HepG2 (cell line): ENCODE results near the gene NOTCH3. TPM values are rescaled to one million over a fixed set of nuclear protein-coding genes. Genes with fewer than 3 reads are reported as not detected.

Experiments used
- AGO2 ChIP-seq: fragments of 200-400 bp; formaldehyde crosslinking; optimal IDR thresholded peaks from 2 replicates; pipeline ENCODE3; 2017; ENCODE audit warnings: mild to moderate bottlenecking, low read depth, low read length, moderate library complexity
- ASH2L ChIP-seq: fragments of 300-600, 200-600 bp; sonication (generic); IDR thresholded peaks from 2 replicates; pipeline ENCODE4 v1.7.0; 2017; ENCODE audit warnings: low read depth, mild to moderate bottlenecking, moderate library complexity, mixed read lengths, low read length; ENCODE audit not compliant: insufficient read length
- MYC ChIP-seq: sonication (generic); formaldehyde crosslinking; IDR thresholded peaks from 2 replicates; pipeline ENCODE4 v1.9.0; 2021; ENCODE audit warnings: missing genetic modification reagents, borderline replicate concordance
- NR2F2 ChIP-seq: IDR thresholded peaks from 2 replicates; pipeline ENCODE4 v1.6.1; 2012; ENCODE audit warnings: low read depth, inconsistent platforms, borderline replicate concordance
- RBAK ChIP-seq: sonication (generic); formaldehyde crosslinking; IDR thresholded peaks from 2 replicates; pipeline ENCODE4 v1.5.1; 2020; ENCODE audit warnings: mild to moderate bottlenecking, missing genetic modification reagents
- ZBED4 ChIP-seq: sonication (generic); formaldehyde crosslinking; IDR thresholded peaks from 2 replicates; pipeline ENCODE4 v1.4.0; 2020; ENCODE audit warnings: missing genetic modification reagents, borderline replicate concordance
- ZBTB42 ChIP-seq: sonication (generic); formaldehyde crosslinking; IDR thresholded peaks from 2 replicates; pipeline ENCODE4 v1.5.0; 2020; ENCODE audit warnings: mild to moderate bottlenecking, missing genetic modification reagents
- polyA plus RNA-seq, 8 experiments: library from polyadenylated mRNA; depleted of rRNA in 3 of 8; stranded (reverse) in 7 of 8; unstranded in 1 of 8; fragments of >200 nt; fragmentation: Illumina TruSeq in 4 of 8; extraction: Trizol in 4 of 8; gene quantifications; 2 replicates each; pipeline versions ENCODE4 v1.2.1 to v1.2.3, GENCODE V29; 2011 to 2016; ENCODE audit warnings: low read depth in 4 of 8, missing spikeins in 1 of 8, mixed read lengths in 1 of 8; ENCODE audit not compliant: insufficient read depth in 1 of 8
- total RNA-seq, 5 experiments: library from RNA; depleted of rRNA; stranded (reverse); fragments of >200 nt; fragmentation: Illumina TruSeq; extraction: Trizol; gene quantifications; 2 replicates each; pipeline ENCODE4 v1.2.3, GENCODE V29; 2016; ENCODE audit warnings: low read depth in 1 of 5
- TF ChIP-seq, protein P1 (sequence below): IDR thresholded peaks from 2 replicates; pipeline ENCODE4 v1.6.1; 2016; ENCODE audit warnings: missing compliant biosample characterization, missing genetic modification reagents, borderline replicate concordance
- TF ChIP-seq, protein P2 (sequence below): sonication (generic); formaldehyde crosslinking; IDR thresholded peaks from 2 replicates; pipeline ENCODE4 v1.5.1; 2020; ENCODE audit warnings: missing genetic modification reagents, mild to moderate bottlenecking, borderline replicate concordance

Gene NOTCH3
- total and polyA plus RNA-seq, 2 of the 13 experiments (the other 11 are each of a cell fraction or from before 2014, with no cell fraction given): 0.09 to 0.28 TPM

DNA sequence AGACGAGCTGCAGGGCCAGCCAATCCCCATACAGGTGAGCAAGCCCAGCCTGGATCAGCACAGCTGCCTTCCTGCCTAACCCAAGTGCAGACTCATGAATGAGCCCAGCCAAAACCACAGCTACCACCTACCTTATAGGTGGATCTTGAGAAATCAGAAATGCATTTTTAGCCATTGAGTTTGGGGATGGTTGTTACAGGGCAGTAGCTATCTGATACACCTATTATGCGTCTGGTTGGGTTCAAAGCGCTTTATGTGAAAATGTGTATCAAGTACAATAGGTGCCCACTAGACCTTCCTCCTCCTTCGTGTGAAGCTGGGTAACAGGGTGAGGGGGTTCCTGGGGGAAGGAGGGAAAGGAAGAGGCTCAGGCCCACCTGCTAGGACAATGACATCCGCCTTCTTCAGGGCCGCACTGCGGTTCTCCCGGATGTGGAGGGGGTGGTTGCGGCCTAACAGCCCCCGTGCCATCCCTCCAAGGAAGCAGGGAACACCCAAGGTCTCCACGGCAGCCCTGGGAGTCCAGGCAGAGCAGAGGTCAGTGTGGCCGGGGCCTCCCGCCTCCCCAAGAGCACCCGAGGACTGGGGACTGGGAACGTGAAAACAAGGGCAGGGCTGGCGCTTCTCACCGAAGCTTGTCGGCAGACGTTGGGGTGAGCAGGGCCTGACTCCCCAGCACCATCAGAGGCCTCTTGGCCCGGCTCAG is 81.9 kb downstream of the NOTCH3 start (continued):
- peak; percentile 30 for TF ChIP-seq AGO2
- TF ChIP-seq, protein P1, sequence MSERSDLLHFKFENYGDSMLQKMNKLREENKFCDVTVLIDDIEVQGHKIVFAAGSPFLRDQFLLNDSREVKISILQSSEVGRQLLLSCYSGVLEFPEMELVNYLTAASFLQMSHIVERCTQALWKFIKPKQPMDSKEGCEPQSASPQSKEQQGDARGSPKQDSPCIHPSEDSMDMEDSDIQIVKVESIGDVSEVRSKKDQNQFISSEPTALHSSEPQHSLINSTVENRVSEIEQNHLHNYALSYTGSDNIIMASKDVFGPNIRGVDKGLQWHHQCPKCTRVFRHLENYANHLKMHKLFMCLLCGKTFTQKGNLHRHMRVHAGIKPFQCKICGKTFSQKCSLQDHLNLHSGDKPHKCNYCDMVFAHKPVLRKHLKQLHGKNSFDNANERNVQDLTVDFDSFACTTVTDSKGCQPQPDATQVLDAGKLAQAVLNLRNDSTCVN (CRISPR knock-in tag): no peak
- TF ChIP-seq NR2F2: no peak
- TF ChIP-seq ZBED4: no peak
- TF ChIP-seq MYC (CRISPR knock-in tag): no peak
- TF ChIP-seq, protein P2, sequence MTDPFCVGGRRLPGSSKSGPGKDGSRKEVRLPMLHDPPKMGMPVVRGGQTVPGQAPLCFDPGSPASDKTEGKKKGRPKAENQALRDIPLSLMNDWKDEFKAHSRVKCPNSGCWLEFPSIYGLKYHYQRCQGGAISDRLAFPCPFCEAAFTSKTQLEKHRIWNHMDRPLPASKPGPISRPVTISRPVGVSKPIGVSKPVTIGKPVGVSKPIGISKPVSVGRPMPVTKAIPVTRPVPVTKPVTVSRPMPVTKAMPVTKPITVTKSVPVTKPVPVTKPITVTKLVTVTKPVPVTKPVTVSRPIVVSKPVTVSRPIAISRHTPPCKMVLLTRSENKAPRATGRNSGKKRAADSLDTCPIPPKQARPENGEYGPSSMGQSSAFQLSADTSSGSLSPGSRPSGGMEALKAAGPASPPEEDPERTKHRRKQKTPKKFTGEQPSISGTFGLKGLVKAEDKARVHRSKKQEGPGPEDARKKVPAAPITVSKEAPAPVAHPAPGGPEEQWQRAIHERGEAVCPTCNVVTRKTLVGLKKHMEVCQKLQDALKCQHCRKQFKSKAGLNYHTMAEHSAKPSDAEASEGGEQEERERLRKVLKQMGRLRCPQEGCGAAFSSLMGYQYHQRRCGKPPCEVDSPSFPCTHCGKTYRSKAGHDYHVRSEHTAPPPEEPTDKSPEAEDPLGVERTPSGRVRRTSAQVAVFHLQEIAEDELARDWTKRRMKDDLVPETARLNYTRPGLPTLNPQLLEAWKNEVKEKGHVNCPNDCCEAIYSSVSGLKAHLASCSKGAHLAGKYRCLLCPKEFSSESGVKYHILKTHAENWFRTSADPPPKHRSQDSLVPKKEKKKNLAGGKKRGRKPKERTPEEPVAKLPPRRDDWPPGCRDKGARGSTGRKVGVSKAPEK: no peak
- TF ChIP-seq ZBTB42 (CRISPR knock-in tag): no peak
- TF ChIP-seq RBAK (CRISPR knock-in tag): peak; percentile 97
- no peak for TF ChIP-seq ASH2L
